HUES6 (cell line): Measurements from ENCODE around the gene PDE4D.

ENCODE experiments used
- H3K27ac ChIP-seq: 2 replicates; pipeline ENCODE4 v1.7.0; 2013; ENCODE audit warnings: low read depth, mild to moderate bottlenecking, low read length, inconsistent platforms
- H3K27me3 ChIP-seq: 2 replicates; pipeline ENCODE4 v1.6.1; 2013; ENCODE audit warnings: low read length; ENCODE audit not compliant: control insufficient read depth, insufficient read depth
- H3K36me3 ChIP-seq: 2 replicates; pipeline ENCODE4 v1.6.1; 2013; ENCODE audit warnings: low read length; ENCODE audit not compliant: control insufficient read depth, insufficient read depth
- H3K4me1 ChIP-seq: 2 replicates; pipeline ENCODE4 v1.6.1; 2013; ENCODE audit warnings: low read length; ENCODE audit not compliant: control insufficient read depth, insufficient read depth
- H3K4me3 ChIP-seq: 2 replicates; pipeline ENCODE4 v1.5.1; 2013; ENCODE audit warnings: low read depth, low read length
- H3K9ac ChIP-seq: one replicate; pipeline ENCODE4 v1.6.1; 2013; ENCODE audit warnings: mild to moderate bottlenecking, low read length
- H3K9me3 ChIP-seq: 2 replicates; pipeline ENCODE4 v1.6.1; 2013; ENCODE audit warnings: low read depth, low read length; ENCODE audit not compliant: control insufficient read depth, insufficient read depth

PDE4D gene

DNA sequence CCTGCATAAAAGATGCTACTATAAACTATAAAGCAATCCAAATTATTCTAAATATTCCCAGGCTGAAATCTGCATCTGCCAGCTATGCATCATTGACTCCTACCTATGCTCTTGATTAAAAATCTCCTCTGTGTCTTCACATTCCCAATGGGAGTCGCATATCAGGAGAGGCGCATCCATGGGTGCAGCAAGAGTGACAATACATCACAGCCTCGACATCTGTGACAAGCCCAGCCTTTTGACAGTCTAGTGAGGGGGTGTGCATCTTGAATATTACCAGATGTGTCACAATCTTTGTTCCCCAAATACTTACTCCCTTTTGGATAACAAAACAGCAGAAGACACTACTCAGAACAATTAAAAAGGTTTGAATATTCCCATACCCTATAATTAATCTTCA, 171.8 kb downstream of the PDE4D start:
- H3K4me3 ChIP-seq = no peak overlapping the region
- peaks cover 13% of the 10 kb centered on the region for H3K4me1 ChIP-seq
- H3K9me3 ChIP-seq = no peaks in the 10 kb centered on the region; the same call in 1 of the 2 replicates
- H3K9ac ChIP-seq = no peak overlapping the region
- no peak overlapping the region for H3K27ac ChIP-seq
- H3K36me3 ChIP-seq = no peaks in the 10 kb centered on the region; the same call in 1 of the 2 replicates
- no peaks in the 10 kb centered on the region for H3K27me3 ChIP-seq

GRCh38 chr5:59720063-59720462, 173.5 kb downstream of the PDE4D start:
- H3K4me3 ChIP-seq = no peak overlapping the region

GRCh38 chr5:59716966-59717500, 176.5 kb downstream of the PDE4D start:
- Histone ChIP-seq H3K36me3 (peaks cover 13% of the 10 kb centered on the region), H3K9me3 (peaks cover 36% of the 10 kb centered on the region), H3K27ac (no peak overlapping the region), H3K9ac (no peak overlapping the region), H3K27me3 (no peaks in the 10 kb centered on the region), H3K4me1 (no peaks in the 10 kb centered on the region), H3K4me3 (no peak overlapping the region)

More at GRCh38 chr5:59720063-59720462, 173.5 kb downstream of the PDE4D start:
- no peak overlapping the region for H3K9ac ChIP-seq
- no peaks in the 10 kb centered on the region for H3K27me3 ChIP-seq
- no peaks in the 10 kb centered on the region; the same call in 1 of the 2 replicates for H3K36me3 ChIP-seq
- H3K27ac ChIP-seq = no peak overlapping the region
- peaks cover 9% of the 10 kb centered on the region for H3K4me1 ChIP-seq
- H3K9me3 ChIP-seq = peaks cover 14% of the 10 kb centered on the region; the same call in 1 of the 2 replicates

- Histone ChIP-seq H3K9ac (no peak overlapping the region), H3K9me3 (peaks cover 36% of the 10 kb centered on the region), H3K27ac (no peak overlapping the region), H3K4me1 (peaks cover 8% of the 10 kb centered on the region), H3K27me3 (no peaks in the 10 kb centered on the region), H3K36me3 (peaks cover 13% of the 10 kb centered on the region), H3K4me3 (no peak overlapping the region)
Observed at GRCh38 chr5:59716029-59716428, 177.5 kb downstream of the PDE4D start.

DNA sequence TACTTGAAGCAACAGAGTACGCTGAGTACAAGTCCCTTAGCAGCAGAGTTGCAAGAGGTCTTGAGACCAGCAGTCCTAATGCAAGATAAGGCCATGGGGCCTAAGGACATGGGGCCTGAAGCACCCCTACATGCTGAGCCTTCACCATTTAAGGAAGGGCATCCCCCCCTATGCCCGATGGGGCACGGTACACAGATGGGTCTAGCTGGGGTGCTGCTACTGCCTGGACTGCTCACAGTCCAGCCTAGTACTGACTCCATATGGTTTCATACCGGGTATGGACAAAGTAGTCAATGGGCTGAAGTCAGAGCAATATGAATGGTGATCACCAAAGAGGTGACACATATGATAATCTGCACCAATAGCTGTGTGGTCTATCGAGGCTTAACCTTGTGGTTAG, 178.3 kb downstream of the PDE4D start:
- peaks cover 13% of the 10 kb centered on the region for H3K36me3 ChIP-seq
- no peaks in the 10 kb centered on the region for H3K27me3 ChIP-seq

GRCh38 chr5:59713498-59713844, 180.1 kb downstream of the PDE4D start:
- no peak overlapping the region for H3K9ac ChIP-seq
- H3K4me1 ChIP-seq = peaks cover 31% of the 10 kb centered on the region
- no peak overlapping the region for H3K27ac ChIP-seq
- peaks cover 13% of the 10 kb centered on the region for H3K36me3 ChIP-seq
- no peaks in the 10 kb centered on the region for H3K27me3 ChIP-seq
- peak overlapping the region; percentile 14; the same call in 1 of the 2 replicates for H3K4me3 ChIP-seq
- H3K9me3 ChIP-seq = peaks cover 36% of the 10 kb centered on the region

More for the DNA sequence above, 178.3 kb downstream of the PDE4D start:
- no peak overlapping the region for H3K4me3 ChIP-seq
- peaks cover 16% of the 10 kb centered on the region for H3K4me1 ChIP-seq
- no peak overlapping the region for H3K9ac ChIP-seq
- peaks cover 36% of the 10 kb centered on the region for H3K9me3 ChIP-seq
- H3K27ac ChIP-seq = no peak overlapping the region

- no peak overlapping the region for H3K27ac ChIP-seq
- H3K4me3 ChIP-seq = peak overlapping the region; percentile 14; the same call in 1 of the 2 replicates
- H3K9ac ChIP-seq = no peak overlapping the region
Observed at GRCh38 chr5:59712836-59713497, 180.6 kb downstream of the PDE4D start.

DNA sequence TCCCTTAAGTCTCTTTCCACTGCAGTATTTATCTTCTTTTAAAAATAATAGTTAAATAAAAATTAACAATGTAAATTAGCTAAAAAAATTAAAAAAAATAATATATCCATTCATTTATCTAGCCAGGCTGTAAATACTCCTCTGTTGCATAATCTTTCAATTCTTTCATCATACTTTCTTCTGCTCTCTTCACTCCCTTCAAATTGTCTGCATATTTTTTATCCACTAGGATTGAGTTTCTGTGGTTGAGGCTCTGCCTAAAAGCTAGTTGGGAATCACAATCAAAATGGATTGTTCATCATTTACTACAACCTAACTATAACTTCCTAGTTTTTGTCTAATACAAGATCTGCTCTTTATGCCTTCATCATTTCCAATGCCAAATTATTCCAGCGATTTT, 182.2 kb downstream of the PDE4D start:
- H3K4me1 ChIP-seq = peaks cover 38% of the 10 kb centered on the region
- H3K4me3 ChIP-seq = no peak overlapping the region
- peaks cover 35% of the 10 kb centered on the region for H3K9me3 ChIP-seq
- H3K27ac ChIP-seq = peak overlapping the region; percentile 91; the same call in 1 of the 2 replicates
- H3K36me3 ChIP-seq = peaks cover 13% of the 10 kb centered on the region
- no peaks in the 10 kb centered on the region for H3K27me3 ChIP-seq
- no peak overlapping the region for H3K9ac ChIP-seq

More at GRCh38 chr5:59712836-59713497, 180.6 kb downstream of the PDE4D start:
- H3K36me3 ChIP-seq = peaks cover 13% of the 10 kb centered on the region
- H3K4me1 ChIP-seq = peaks cover 36% of the 10 kb centered on the region
- peaks cover 36% of the 10 kb centered on the region for H3K9me3 ChIP-seq
- no peaks in the 10 kb centered on the region for H3K27me3 ChIP-seq

GRCh38 chr5:59709846-59710245, 183.7 kb downstream of the PDE4D start:
- peak overlapping the region; percentile 91 for H3K27ac ChIP-seq
- peaks cover 13% of the 10 kb centered on the region for H3K36me3 ChIP-seq
- H3K27me3 ChIP-seq = no peaks in the 10 kb centered on the region
- H3K4me3 ChIP-seq = peak overlapping the region; percentile 33; the same call in 1 of the 2 replicates
- peak overlapping the region; percentile 82 for H3K9ac ChIP-seq
- peaks cover 20% of the 10 kb centered on the region for H3K9me3 ChIP-seq
- peaks cover 47% of the 10 kb centered on the region for H3K4me1 ChIP-seq

DNA sequence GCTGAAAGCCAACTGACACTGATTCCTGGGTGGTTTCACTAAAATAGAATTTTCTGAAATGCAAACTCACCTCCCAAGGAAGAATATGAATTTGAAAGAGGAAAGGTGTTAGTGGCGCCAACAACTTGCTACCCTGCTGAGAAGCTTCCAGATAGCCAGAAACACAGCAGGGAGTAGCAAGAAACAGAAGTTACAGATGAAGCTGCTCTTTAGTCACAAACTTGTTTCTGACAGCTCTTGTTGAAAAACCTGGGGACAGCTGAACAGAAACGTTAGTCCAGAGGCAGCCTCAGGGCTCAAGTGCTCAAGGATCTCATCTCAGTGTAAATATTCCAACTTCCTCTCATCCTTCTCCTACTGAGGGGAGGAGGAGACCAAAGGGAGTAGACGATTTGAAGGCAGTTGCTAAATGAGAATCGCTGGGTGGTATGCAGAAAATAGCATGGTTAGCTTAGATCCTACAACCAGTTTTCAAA, 184.1 kb downstream of the PDE4D start:
- H3K36me3 ChIP-seq = peaks cover 13% of the 10 kb centered on the region
- peak overlapping the region; percentile 14 for H3K4me3 ChIP-seq
- peaks cover 50% of the 10 kb centered on the region for H3K4me1 ChIP-seq
- peak overlapping the region; percentile 91; the same call in 1 of the 2 replicates for H3K27ac ChIP-seq
- peaks cover 16% of the 10 kb centered on the region for H3K9me3 ChIP-seq
- H3K9ac ChIP-seq = peak overlapping the region; percentile 82
- H3K27me3 ChIP-seq = no peaks in the 10 kb centered on the region

DNA sequence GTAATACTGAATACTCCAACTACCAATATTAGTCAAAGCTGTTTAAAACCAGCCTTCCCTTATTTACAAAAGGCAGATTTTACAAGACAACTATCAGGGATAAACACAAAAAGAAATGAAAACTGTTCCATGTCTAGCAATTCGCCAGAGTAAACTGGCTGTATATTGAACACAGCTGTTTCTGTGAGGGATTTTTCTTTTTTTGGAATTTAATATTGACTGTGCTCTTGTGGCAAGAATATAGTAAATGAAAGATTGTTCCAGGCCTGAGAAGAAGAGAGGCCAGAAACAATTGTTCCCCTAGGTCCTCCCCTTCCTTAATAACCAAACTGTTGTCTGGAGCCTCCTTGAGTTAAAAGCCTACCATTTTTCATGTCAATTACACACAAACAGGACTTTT, 188.6 kb downstream of the PDE4D start:
- peaks cover 31% of the 10 kb centered on the region for H3K4me1 ChIP-seq
- no peaks in the 10 kb centered on the region for H3K9me3 ChIP-seq
- no peaks in the 10 kb centered on the region for H3K27me3 ChIP-seq
- no peaks in the 10 kb centered on the region for H3K36me3 ChIP-seq
- H3K9ac ChIP-seq = no peak overlapping the region
- peak overlapping the region; percentile 36; the same call in 1 of the 2 replicates for H3K27ac ChIP-seq
- H3K4me3 ChIP-seq = no peak overlapping the region
